H9 (cell line): ENCODE data around the gene LIMK2. TPM values are rescaled to one million over a fixed set of nuclear protein-coding genes. Genes with fewer than 3 reads are reported as not detected.

Source experiments
- DNase-seq: peaks from one replicate; pipeline ENCODE4 v3.0.0-alpha.2; 2017
- H2AFZ ChIP-seq: one replicate; pipeline ENCODE4 v1.6.1; 2013; ENCODE audit warnings: mild to moderate bottlenecking, low read length, control low read depth, moderate library complexity
- H2AK5ac ChIP-seq: 2 replicates; pipeline ENCODE4 v1.6.1; 2013; ENCODE audit warnings: low read length, control low read depth, mixed read lengths; ENCODE audit not compliant: insufficient read length
- H2BK120ac ChIP-seq: one replicate; pipeline ENCODE4 v1.6.1; 2013; ENCODE audit warnings: low read depth, mild to moderate bottlenecking, low read length, control low read depth, inconsistent platforms; ENCODE audit not compliant: poor library complexity, severe bottlenecking
- H2BK12ac ChIP-seq: 2 replicates; pipeline ENCODE4 v1.6.1; 2013; ENCODE audit warnings: low read length, control low read depth, mixed read lengths, low read depth; ENCODE audit not compliant: insufficient read length
- H2BK15ac ChIP-seq: 2 replicates; pipeline ENCODE4 v1.6.1; 2013; ENCODE audit warnings: low read depth, low read length, control low read depth
- H2BK20ac ChIP-seq: one replicate; pipeline ENCODE4 v1.6.1; 2013; ENCODE audit warnings: low read depth, mild to moderate bottlenecking, low read length, control low read depth, inconsistent platforms; ENCODE audit not compliant: poor library complexity, severe bottlenecking
- H2BK5ac ChIP-seq: 2 replicates; pipeline ENCODE4 v1.6.1; 2013; ENCODE audit warnings: low read length, control low read depth, mixed read lengths; ENCODE audit not compliant: insufficient read length
- H3K14ac ChIP-seq: 2 replicates; pipeline ENCODE4 v1.6.1; 2013; ENCODE audit warnings: low read length, control low read depth; ENCODE audit not compliant: insufficient read depth
- H3K18ac ChIP-seq: 2 replicates; pipeline ENCODE4 v1.6.1; 2013; ENCODE audit warnings: low read depth, mild to moderate bottlenecking, mixed read lengths, low read length, control low read depth; ENCODE audit not compliant: insufficient read length
- H3K23ac ChIP-seq: 2 replicates; pipeline ENCODE4 v1.6.1; 2013; ENCODE audit warnings: low read length, control low read depth, mixed read lengths, low read depth; ENCODE audit not compliant: insufficient read length
- H3K23me2 ChIP-seq: 2 replicates; pipeline ENCODE4 v1.6.1; 2013; ENCODE audit warnings: low read depth, mild to moderate bottlenecking, mixed read lengths, low read length, control low read depth; ENCODE audit not compliant: insufficient read length, poor library complexity, severe bottlenecking
- H3K27ac ChIP-seq: 2 replicates; pipeline ENCODE4 v1.5.1; 2013; ENCODE audit warnings: low read length, control low read depth, mixed read lengths, low read depth; ENCODE audit not compliant: insufficient read length
- H3K27me3 ChIP-seq: 2 replicates; pipeline ENCODE4 v1.6.1; 2013; ENCODE audit warnings: low read length, control low read depth, inconsistent platforms; ENCODE audit not compliant: insufficient read depth
- H3K4ac ChIP-seq: 2 replicates; pipeline ENCODE4 v1.6.1; 2013; ENCODE audit warnings: low read depth, mild to moderate bottlenecking, control low read depth, inconsistent platforms, low read length, moderate library complexity
- H3K4me1 ChIP-seq: 2 replicates; pipeline ENCODE4 v1.6.1; 2013; ENCODE audit warnings: low read length, control low read depth, inconsistent platforms; ENCODE audit not compliant: insufficient read depth
- H3K4me2 ChIP-seq: 2 replicates; pipeline ENCODE4 v1.6.1; 2013; ENCODE audit warnings: low read length, control low read depth, mixed read lengths; ENCODE audit not compliant: insufficient read length, insufficient read depth
- H3K56ac ChIP-seq: 2 replicates; pipeline ENCODE4 v1.6.1; 2013; ENCODE audit warnings: low read depth, mild to moderate bottlenecking, mixed read lengths, low read length, control low read depth; ENCODE audit not compliant: insufficient read length
- H3K79me1 ChIP-seq: 2 replicates; pipeline ENCODE4 v1.6.1; 2013; ENCODE audit warnings: low read depth, mild to moderate bottlenecking, moderate library complexity, low read length, control low read depth, inconsistent platforms; ENCODE audit not compliant: insufficient read depth, poor library complexity, severe bottlenecking
- H3K79me2 ChIP-seq: 2 replicates; pipeline ENCODE4 v1.6.1; 2013; ENCODE audit warnings: low read length, control low read depth, inconsistent platforms; ENCODE audit not compliant: insufficient read depth
- H3K9ac ChIP-seq: 2 replicates; pipeline ENCODE4 v1.6.1; 2013; ENCODE audit warnings: low read length, control low read depth, mixed read lengths; ENCODE audit not compliant: insufficient read length; ENCODE audit errors: extremely low read depth
- H3K9me3 ChIP-seq: one replicate; pipeline ENCODE4 v1.6.1; 2013; ENCODE audit warnings: low read depth, low read length, inconsistent platforms; ENCODE audit not compliant: control insufficient read depth
- H3T11ph ChIP-seq: one replicate; pipeline ENCODE4 v1.6.1; 2013; ENCODE audit warnings: mild to moderate bottlenecking, low read length, control low read depth, inconsistent platforms
- H4K20me1 ChIP-seq: one replicate; pipeline ENCODE4 v1.6.1; 2013; ENCODE audit not compliant: control insufficient read depth, insufficient read length, insufficient read depth
- H4K5ac ChIP-seq: 2 replicates; pipeline ENCODE4 v1.6.1; 2013; ENCODE audit warnings: low read depth, mild to moderate bottlenecking, mixed read lengths, low read length, control low read depth; ENCODE audit not compliant: insufficient read length
- H4K8ac ChIP-seq: replicated peaks from 2 replicates; pipeline ENCODE4 v1.6.1; 2013; ENCODE audit warnings: low read length, control low read depth, mixed read lengths, low read depth; ENCODE audit not compliant: insufficient read length
- H4K91ac ChIP-seq: 2 replicates; pipeline ENCODE4 v1.6.1; 2013; ENCODE audit warnings: low read depth, mild to moderate bottlenecking, moderate library complexity, mixed read lengths, low read length, control low read depth; ENCODE audit not compliant: insufficient read length
- H3K27ac Mint-ChIP-seq, 3 experiments: 2 replicates in 2 of 3; 3 replicates in 1 of 3; pipeline ENCODE4 v1.8.0; 2020 to 2021; ENCODE audit warnings: mixed read lengths in 3 of 3, mild to moderate bottlenecking in 1 of 3, moderate library complexity in 1 of 3
- H3K27me3 Mint-ChIP-seq: 2 replicates; pipeline ENCODE4 v1.8.0; 2021; ENCODE audit warnings: low read depth, mild to moderate bottlenecking, moderate library complexity, mixed read lengths
- H3K36me3 Mint-ChIP-seq, 3 experiments: 2 replicates in 2 of 3; 3 replicates in 1 of 3; pipeline ENCODE4 v1.8.0; 2020 to 2021; ENCODE audit warnings: low read depth in 3 of 3, mixed read lengths in 3 of 3; ENCODE audit not compliant: insufficient read depth in 1 of 3
- H3K4me1 Mint-ChIP-seq, 2 experiments: 2 replicates each; pipeline ENCODE4 v1.8.0; 2020; ENCODE audit warnings: mixed read lengths in 2 of 2
- H3K4me3 Mint-ChIP-seq, 2 experiments: 2 replicates in 1 of 2; 3 replicates in 1 of 2; pipeline ENCODE4 v1.8.0; 2020 to 2021; ENCODE audit warnings: mild to moderate bottlenecking in 2 of 2, mixed read lengths in 2 of 2, moderate library complexity in 1 of 2
- H3K9me3 Mint-ChIP-seq, 2 experiments: 2 replicates in 1 of 2; 3 replicates in 1 of 2; pipeline ENCODE4 v1.8.0; 2020; ENCODE audit warnings: mild to moderate bottlenecking in 2 of 2, mixed read lengths in 2 of 2, moderate library complexity in 1 of 2
- CTCF ChIP-seq: fragments of 200-600 bp; sonication (generic); conservative IDR thresholded peaks from 3 replicates; pipeline ENCODE4 v1.8.0; 2021; ENCODE audit warnings: antibody characterized with exemption, mild to moderate bottlenecking
- WGBS: extraction: QIAGEN DNeasy Blood & Tissue Kit; methylation state at CpG from one replicate; pipeline ENCODE4 v1.1.7; 2013; ENCODE audit warnings: missing lambda C conversion rate, low lambda C conversion rate, mixed read lengths; ENCODE audit not compliant: insufficient read length; ENCODE audit errors: extremely low coverage; 5-methylcytosine and 5-hydroxymethylcytosine counted together
- total RNA-seq: library from RNA; stranded (reverse); gene quantifications from 2 replicates; pipeline ENCODE4 v1.2.1, GENCODE V29; 2021

LIMK2 gene
- total RNA-seq, 1 experiment from 2014 or later: 51.3 TPM

DNA sequence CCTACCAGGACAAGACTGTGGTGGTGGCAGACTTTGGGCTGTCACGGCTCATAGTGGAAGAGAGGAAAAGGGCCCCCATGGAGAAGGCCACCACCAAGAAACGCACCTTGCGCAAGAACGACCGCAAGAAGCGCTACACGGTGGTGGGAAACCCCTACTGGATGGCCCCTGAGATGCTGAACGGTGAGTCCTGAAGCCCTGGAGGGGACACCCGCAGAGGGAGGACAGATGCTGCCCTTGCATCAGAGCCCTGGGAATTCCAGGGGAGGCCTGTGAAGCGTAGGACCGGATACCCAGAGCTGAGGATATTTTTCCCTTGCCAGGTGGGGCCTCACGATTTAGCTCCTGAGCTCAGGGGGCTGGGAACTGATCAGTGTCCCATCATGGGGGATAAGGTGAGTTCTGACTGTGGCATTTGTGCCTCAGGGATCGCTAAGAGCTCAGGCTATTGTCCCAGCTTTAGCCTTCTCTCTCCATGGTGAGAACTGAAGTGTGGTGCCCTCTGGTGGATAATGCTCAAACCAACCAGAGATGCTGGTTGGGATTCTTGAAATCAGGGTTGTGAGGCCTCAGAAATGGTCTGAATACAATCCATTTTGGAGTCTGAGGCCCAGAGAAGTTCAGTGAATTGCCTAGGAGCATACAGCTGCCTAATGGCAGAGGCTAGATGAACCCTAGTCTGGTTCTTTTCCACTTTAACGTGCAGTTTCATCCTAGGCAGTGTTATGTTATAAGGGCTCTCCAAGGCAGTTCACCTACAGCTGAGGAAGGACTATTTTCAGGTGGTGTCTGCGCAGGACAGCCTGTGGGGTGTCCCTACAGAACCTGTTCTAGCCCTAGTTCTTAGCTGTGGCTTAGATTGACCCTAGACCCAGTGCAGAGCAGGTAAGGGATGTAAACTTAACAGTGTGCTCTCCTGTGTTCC, 60.7 kb downstream of the LIMK2 start:
- no peaks in the 10 kb centered on the region for H3K9me3 ChIP-seq
- no peak overlapping the region for H4K8ac ChIP-seq
- H2BK15ac ChIP-seq: no peak overlapping the region
- H3K79me1 ChIP-seq: no peaks in the 10 kb centered on the region
- H2AFZ ChIP-seq: no peak overlapping the region
- WGBS: no CpG with 5 or more reads among the region's 15 CpGs
- H3K4me1 ChIP-seq: peaks cover 8% of the 10 kb centered on the region; the same call in 1 of the 2 replicates
- H2BK12ac ChIP-seq: no peak overlapping the region
- no peaks in the 10 kb centered on the region for H4K20me1 ChIP-seq
- no peaks in the 10 kb centered on the region for H3K23me2 ChIP-seq
- no peak overlapping the region for H4K5ac ChIP-seq
- H3K56ac ChIP-seq: no peak overlapping the region
- Mint-ChIP-seq H3K27me3 (no peaks in the 10 kb centered on the region), H3K9me3 (no peaks in the 10 kb centered on the region), H3K4me3 (no peak overlapping the region), H3K27ac (peak overlapping the region; percentile 25 to 77 (median 28); a peak in 4 of 7 replicates), H3K36me3 (peaks cover 26 to 78% (median 70%) of the 10 kb centered on the region in 3 experiments), H3K4me1 (peaks cover 12 to 15% of the 10 kb centered on the region in 2 experiments)
- H2BK20ac ChIP-seq: no peak overlapping the region
- TF ChIP-seq CTCF: peak; percentile 86
- H3K18ac ChIP-seq: no peak overlapping the region
- H2AK5ac ChIP-seq: no peak overlapping the region
- H3K14ac ChIP-seq: no peak overlapping the region
- H2BK5ac ChIP-seq: no peak overlapping the region
- H3K79me2 ChIP-seq: no peaks in the 10 kb centered on the region
- H3K4ac ChIP-seq: no peak overlapping the region
- no peak overlapping the region for H2BK120ac ChIP-seq
- peak; percentile 75 for DNase-seq
- no peak overlapping the region for H3K27ac ChIP-seq
- H4K91ac ChIP-seq: no peak overlapping the region
- H3K23ac ChIP-seq: no peak overlapping the region
- no peak overlapping the region for H3K9ac ChIP-seq
- no peak overlapping the region for H3K4me2 ChIP-seq
- H3K27me3 ChIP-seq: no peaks in the 10 kb centered on the region
- no peak overlapping the region for H3T11ph ChIP-seq
